HG02588 (cell line): ENCODE results near the gene GPD1.
"Not testable (repeated sequence)": the region's sequence is repeated elsewhere in the genome, so short reads cannot be mapped to it uniquely, and the experiment has no call there.

Experiments used
- ATAC-seq: cut with Tn5 transposase; IDR thresholded peaks from one replicate; pipeline ENCODE4 v1.9.1; 2021; ENCODE audit warnings: mild to moderate bottlenecking, moderate library complexity; ENCODE audit not compliant: unreplicated experiment

The GPD1 gene

GRCh38 chr12:50120521-50120920 is 16.7 kb downstream of the GPD1 start:
- no peak for ATAC-seq

- no peak for ATAC-seq
Measured at GRCh38 chr12:50120953-50121352, 17.1 kb downstream of the GPD1 start.

- no peak for ATAC-seq
Measured at GRCh38 chr12:50121641-50122040, 17.8 kb downstream of the GPD1 start.

- no peak for ATAC-seq
Measured at GRCh38 chr12:50123203-50123602, 19.4 kb downstream of the GPD1 start.

- ATAC-seq: no peak
Measured at GRCh38 chr12:50127546-50127945, 23.7 kb downstream of the GPD1 start.

GRCh38 chr12:50129290-50129689 is 25.5 kb downstream of the GPD1 start:
- ATAC-seq: no peak

- no peak for ATAC-seq
Measured at GRCh38 chr12:50132505-50133135, 28.8 kb downstream of the GPD1 start.

GRCh38 chr12:50142993-50143392 is 39.2 kb downstream of the GPD1 start:
- ATAC-seq: no peak

GRCh38 chr12:50145439-50145838 is 41.6 kb downstream of the GPD1 start:
- no peak for ATAC-seq

GRCh38 chr12:50147281-50147680 is 43.5 kb downstream of the GPD1 start:
- no peak for ATAC-seq

- not testable (repeated sequence) for ATAC-seq
Measured at GRCh38 chr12:50148011-50148410, 44.2 kb downstream of the GPD1 start.

GRCh38 chr12:50149311-50149710 is 45.5 kb downstream of the GPD1 start:
- no peak for ATAC-seq

GRCh38 chr12:50151047-50151687 is 47.4 kb downstream of the GPD1 start:
- ATAC-seq: no peak

- not testable (repeated sequence) for ATAC-seq
Measured at GRCh38 chr12:50154947-50155346, 51.1 kb downstream of the GPD1 start.

- no peak for ATAC-seq
Measured at GRCh38 chr12:50156641-50157040, 52.8 kb downstream of the GPD1 start.

GRCh38 chr12:50157259-50157658 is 53.5 kb downstream of the GPD1 start:
- no peak for ATAC-seq

- no peak for ATAC-seq
Measured at GRCh38 chr12:50160643-50161042, 56.8 kb downstream of the GPD1 start.
